Measurements from ENCODE around the gene ANKRD34C. TPM values are rescaled to one million over a fixed set of nuclear protein-coding genes. Genes with fewer than 3 reads are reported as not detected.

ANKRD34C gene
- polyA plus RNA-seq, 1 donor (not counting 4 experiments of a cell fraction or from before 2014, with no cell fraction given), result not detected

DNA sequence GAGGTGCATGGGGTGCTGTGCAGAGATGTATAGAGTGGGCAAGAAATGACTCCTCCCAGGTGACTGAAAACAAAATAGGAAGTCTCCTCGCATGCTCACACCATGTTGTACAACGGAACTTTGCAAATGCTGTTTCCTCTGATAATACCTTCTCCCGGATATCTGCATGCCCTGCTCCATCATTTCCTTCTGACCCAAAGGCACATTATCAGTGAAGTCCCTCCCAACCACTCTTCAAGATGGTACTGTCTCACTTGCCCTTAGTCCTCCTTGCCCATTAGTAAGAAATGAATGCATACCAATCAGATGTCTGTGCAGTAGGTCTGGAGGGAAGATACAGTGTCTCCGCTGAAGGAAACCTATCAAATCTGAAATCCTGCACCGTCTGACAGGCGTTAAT, 40.4 kb downstream of the ANKRD34C start:
- dilution Hi-C loops (cut with MboI; ENCODE audit: extremely low pct_ligation_motif_present, low sequenced_read_pairs), result no loop called here

DNA sequence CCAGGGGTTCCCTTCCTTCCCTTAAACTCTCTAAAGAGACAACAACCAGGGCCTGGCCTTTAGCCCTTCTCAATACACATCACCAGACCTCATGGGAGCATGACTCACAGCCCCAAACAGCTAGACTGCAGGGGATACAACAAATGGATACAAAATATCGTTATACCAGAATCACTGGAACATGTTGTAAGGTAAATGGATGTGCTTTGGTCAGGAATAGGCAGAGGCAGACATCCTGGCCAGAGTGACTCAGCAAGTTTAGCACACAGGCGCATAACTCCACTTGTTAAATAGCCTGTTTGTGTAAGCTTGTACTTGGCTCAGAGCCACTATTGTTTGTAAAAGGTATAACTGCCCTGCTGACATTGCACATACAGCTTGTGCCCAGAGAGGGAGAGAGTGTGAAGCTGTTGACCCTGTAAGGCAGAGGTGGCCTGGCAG, 46.7 kb downstream of the ANKRD34C start:
- Histone ChIP-seq H3K9me1 (ENCODE audit: control insufficient read depth, extremely low read depth, insufficient read depth, low read length) (no peaks in the 10 kb centered on the region), H3K4me1 (ENCODE audit: control insufficient read depth, extremely low read depth, insufficient read depth, low read length) (peaks cover 14% of the 10 kb centered on the region), H3K79me2 (ENCODE audit: control insufficient read depth, insufficient read depth, low read length) (no peaks in the 10 kb centered on the region), H3K27ac (ENCODE audit: control insufficient read depth, insufficient read depth, low read length) (peak overlapping the region; percentile 19), H3K9ac (ENCODE audit: control insufficient read depth, extremely low read depth, insufficient read depth, low read length) (no peak overlapping the region), H3K27me3 (ENCODE audit: control insufficient read depth, extremely low read depth, insufficient read depth, low read length) (no peaks in the 10 kb centered on the region), H2AFZ (ENCODE audit: control insufficient read depth, low read length) (no peak overlapping the region), H3K4me2 (ENCODE audit: control insufficient read depth, extremely low read depth, insufficient read depth, low read depth, low read length) (no peak overlapping the region), H4K20me1 (ENCODE audit: control insufficient read depth, extremely low read depth, insufficient read depth, low read length) (no peaks in the 10 kb centered on the region), H3K36me3 (ENCODE audit: control insufficient read depth in 2 of 2, extremely low read depth in 1 of 2, insufficient read depth in 2 of 2, low read length in 2 of 2) (peaks cover 0 to 8% of the 10 kb centered on the region in 2 experiments), H3K9me3 (ENCODE audit: control insufficient read depth, low read depth, low read length) (no peaks in the 10 kb centered on the region), H3K4me3 (ENCODE audit: control insufficient read depth in 2 of 3, extremely low read depth in 1 of 3, insufficient read depth in 2 of 3, low read depth in 1 of 3, low read length in 3 of 3) (no peak overlapping the region)
- FAIRE-seq, result peak; percentile 67
- TF ChIP-seq EZH2 (IDR thresholded peaks at IDR 0.05; ENCODE audit: low read length), result no peak
- TF ChIP-seq, protein P1, sequence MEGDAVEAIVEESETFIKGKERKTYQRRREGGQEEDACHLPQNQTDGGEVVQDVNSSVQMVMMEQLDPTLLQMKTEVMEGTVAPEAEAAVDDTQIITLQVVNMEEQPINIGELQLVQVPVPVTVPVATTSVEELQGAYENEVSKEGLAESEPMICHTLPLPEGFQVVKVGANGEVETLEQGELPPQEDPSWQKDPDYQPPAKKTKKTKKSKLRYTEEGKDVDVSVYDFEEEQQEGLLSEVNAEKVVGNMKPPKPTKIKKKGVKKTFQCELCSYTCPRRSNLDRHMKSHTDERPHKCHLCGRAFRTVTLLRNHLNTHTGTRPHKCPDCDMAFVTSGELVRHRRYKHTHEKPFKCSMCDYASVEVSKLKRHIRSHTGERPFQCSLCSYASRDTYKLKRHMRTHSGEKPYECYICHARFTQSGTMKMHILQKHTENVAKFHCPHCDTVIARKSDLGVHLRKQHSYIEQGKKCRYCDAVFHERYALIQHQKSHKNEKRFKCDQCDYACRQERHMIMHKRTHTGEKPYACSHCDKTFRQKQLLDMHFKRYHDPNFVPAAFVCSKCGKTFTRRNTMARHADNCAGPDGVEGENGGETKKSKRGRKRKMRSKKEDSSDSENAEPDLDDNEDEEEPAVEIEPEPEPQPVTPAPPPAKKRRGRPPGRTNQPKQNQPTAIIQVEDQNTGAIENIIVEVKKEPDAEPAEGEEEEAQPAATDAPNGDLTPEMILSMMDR (optimal IDR thresholded peaks at IDR 0.05 in 1 of 3, IDR thresholded peaks at IDR 0.05 in 1 of 3, conservative IDR thresholded peaks at IDR 0.05 in 1 of 3; ENCODE audit: extremely low read depth in 1 of 3, insufficient read depth in 2 of 3, low read length in 3 of 3), result no peak
- dilution Hi-C loops (cut with MboI; ENCODE audit: extremely low pct_ligation_motif_present, low sequenced_read_pairs), result no loop called here
- no peak for DNase-seq (ENCODE audit: low read depth, low spot score)

More for the DNA sequence above, 40.4 kb downstream of the ANKRD34C start:
- Histone ChIP-seq H3K9me3 (ENCODE audit: control insufficient read depth, low read depth, low read length) (no peaks in the 10 kb centered on the region), H3K36me3 (ENCODE audit: control insufficient read depth in 2 of 2, extremely low read depth in 1 of 2, insufficient read depth in 2 of 2, low read length in 2 of 2) (peaks cover 21 to 34% of the 10 kb centered on the region in 2 experiments), H3K4me3 (ENCODE audit: control insufficient read depth in 2 of 3, extremely low read depth in 1 of 3, insufficient read depth in 2 of 3, low read depth in 1 of 3, low read length in 3 of 3) (no peak overlapping the region), H3K4me2 (ENCODE audit: control insufficient read depth, extremely low read depth, insufficient read depth, low read depth, low read length) (no peak overlapping the region), H2AFZ (ENCODE audit: control insufficient read depth, low read length) (no peak overlapping the region), H3K9ac (ENCODE audit: control insufficient read depth, extremely low read depth, insufficient read depth, low read length) (no peak overlapping the region), H4K20me1 (ENCODE audit: control insufficient read depth, extremely low read depth, insufficient read depth, low read length) (no peaks in the 10 kb centered on the region), H3K9me1 (ENCODE audit: control insufficient read depth, extremely low read depth, insufficient read depth, low read length) (no peaks in the 10 kb centered on the region), H3K4me1 (ENCODE audit: control insufficient read depth, extremely low read depth, insufficient read depth, low read length) (no peaks in the 10 kb centered on the region), H3K27ac (ENCODE audit: control insufficient read depth, insufficient read depth, low read length) (no peak overlapping the region), H3K79me2 (ENCODE audit: control insufficient read depth, insufficient read depth, low read length) (peaks cover 30% of the 10 kb centered on the region), H3K27me3 (ENCODE audit: control insufficient read depth, extremely low read depth, insufficient read depth, low read length) (no peaks in the 10 kb centered on the region)
- TF ChIP-seq, protein P1 (optimal IDR thresholded peaks at IDR 0.05 in 1 of 3, IDR thresholded peaks at IDR 0.05 in 1 of 3, conservative IDR thresholded peaks at IDR 0.05 in 1 of 3; ENCODE audit: extremely low read depth in 1 of 3, insufficient read depth in 2 of 3, low read length in 3 of 3), result no peak
- TF ChIP-seq EZH2 (IDR thresholded peaks at IDR 0.05; ENCODE audit: low read length), result no peak
- DNase-seq (ENCODE audit: low read depth, low spot score) (no peak), FAIRE-seq (no peak)

Other genes with a start within 250 kb of the ANKRD34C start
- gene RASGRF1, start 191.9 kb upstream of the ANKRD34C start, polyA plus RNA-seq, result 0.03 to 0.23 TPM (median 0.08 TPM) in 3 replicates
- gene TMED3, start 28.4 kb downstream of the ANKRD34C start, polyA plus RNA-seq, result 137 to 203 TPM (median 144 TPM) in 3 replicates
- 0.07 to 0.13 TPM (median 0.10 TPM) in 3 replicates for gene MINAR1, start 149.6 kb downstream of the ANKRD34C start, polyA plus RNA-seq